Medulla oblongata (tissue), 1 donor: ENCODE measurements around the gene TNPO3.
A peak's percentile ranks its signal among the peaks of the same experiment; 100 is the strongest.
"Not testable (repeated sequence)": the region's sequence is repeated elsewhere in the genome, so short reads cannot be mapped to it uniquely, and the experiment has no call there.

ENCODE experiments used
- DNase-seq: peaks from one replicate; pipeline ENCODE4 v3.0.0-alpha.2; 2015; ENCODE audit errors: extremely low spot score

Gene TNPO3

DNA sequence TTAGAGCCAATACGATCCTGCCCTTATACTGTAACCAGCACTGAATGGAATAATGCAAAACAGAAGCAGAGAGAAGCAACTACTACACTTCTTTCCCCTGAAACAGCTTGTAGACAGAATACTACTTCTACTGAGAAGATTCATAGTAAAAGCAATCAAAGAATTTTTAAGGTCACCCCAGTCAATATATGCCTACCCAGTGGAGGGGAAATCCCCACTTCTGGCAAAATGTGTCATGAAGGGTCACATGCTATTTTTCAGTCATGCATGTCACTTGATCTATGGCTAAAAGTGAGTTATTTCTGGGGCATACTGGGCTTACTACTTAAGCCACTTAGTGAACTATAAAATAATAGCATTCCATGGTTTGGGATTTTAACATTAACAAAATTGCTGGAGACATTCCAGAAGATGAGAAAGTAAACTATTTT lies 91.6 kb downstream of the TNPO3 start:
- no peak for DNase-seq

GRCh38 chr7:128962899-128963298 lies 92.0 kb downstream of the TNPO3 start:
- no peak for DNase-seq

DNA sequence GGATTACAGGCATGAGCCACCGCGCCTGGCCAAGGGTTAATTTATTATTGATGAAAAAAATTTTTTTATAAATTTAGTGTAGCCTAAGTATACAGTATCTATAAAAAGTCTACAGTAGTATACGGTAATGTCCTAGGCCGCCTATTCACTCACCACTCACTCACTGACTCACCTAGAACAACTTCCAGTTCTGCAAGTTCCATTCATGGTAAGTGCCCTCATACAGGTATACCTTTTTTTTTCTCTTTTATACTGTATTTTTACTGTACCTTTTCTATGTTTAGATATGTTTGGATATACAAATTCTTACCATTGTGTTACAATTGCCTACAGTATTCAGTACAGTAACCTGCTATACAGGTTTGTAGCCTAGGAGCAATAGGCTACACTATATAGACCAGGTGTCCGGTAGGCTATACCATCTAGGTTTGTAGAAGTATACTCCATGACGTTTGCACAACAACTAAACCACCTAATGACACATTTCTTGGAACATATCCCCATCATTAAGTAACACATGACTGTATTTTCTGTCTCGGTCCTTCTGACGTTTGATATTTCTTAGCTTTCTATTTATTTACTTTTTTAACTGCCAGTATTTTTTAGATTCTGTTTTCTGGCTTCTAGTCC lies 93.8 kb downstream of the TNPO3 start:
- no peak for DNase-seq

- no peak for DNase-seq
Observed at GRCh38 chr7:128959296-128959695, 95.6 kb downstream of the TNPO3 start.

DNA sequence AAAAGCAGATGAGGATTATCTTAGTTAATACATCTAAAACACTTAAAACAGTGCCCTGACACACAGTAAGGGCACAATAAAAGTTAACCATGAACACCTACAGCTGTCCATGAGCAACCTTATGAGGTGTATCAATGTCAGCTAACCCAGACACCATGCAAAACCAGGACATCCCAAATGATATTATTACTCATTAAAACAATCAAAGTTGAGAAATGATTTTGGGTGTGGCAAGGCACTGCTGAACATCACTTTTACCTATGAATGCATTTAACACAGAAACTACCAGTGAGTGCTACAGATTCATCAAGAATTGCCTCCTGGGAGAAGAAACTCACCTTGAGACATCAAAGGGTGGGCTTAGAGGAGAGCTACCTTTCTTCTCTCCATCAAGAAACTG lies 98.9 kb downstream of the TNPO3 start:
- DNase-seq, result no peak

- DNase-seq, result peak; percentile 65
Observed at GRCh38 chr7:128954830-128955802, 99.8 kb downstream of the TNPO3 start.

- no peak for DNase-seq
Observed at GRCh38 chr7:128954150-128954549, 100.8 kb downstream of the TNPO3 start.

DNA sequence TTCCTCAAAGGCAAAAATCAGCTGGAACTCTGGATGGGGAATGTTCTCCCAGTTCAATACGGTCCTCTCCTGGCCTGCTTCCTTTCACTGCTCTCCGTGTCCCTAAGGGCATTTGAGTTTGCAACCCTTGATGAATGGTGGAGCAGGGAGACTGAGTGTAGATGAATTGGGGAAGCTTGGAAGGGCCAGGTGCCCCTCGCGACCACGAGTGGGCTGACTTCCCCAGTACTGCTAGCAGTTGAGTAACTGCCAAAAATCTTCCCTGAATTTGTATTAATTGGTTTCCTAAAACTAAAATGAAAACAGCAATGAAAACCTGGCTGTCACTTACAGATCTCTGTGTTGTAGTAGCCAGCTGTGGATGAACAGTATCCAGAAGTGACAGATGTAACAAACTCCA lies 103.6 kb downstream of the TNPO3 start:
- no peak for DNase-seq

DNA sequence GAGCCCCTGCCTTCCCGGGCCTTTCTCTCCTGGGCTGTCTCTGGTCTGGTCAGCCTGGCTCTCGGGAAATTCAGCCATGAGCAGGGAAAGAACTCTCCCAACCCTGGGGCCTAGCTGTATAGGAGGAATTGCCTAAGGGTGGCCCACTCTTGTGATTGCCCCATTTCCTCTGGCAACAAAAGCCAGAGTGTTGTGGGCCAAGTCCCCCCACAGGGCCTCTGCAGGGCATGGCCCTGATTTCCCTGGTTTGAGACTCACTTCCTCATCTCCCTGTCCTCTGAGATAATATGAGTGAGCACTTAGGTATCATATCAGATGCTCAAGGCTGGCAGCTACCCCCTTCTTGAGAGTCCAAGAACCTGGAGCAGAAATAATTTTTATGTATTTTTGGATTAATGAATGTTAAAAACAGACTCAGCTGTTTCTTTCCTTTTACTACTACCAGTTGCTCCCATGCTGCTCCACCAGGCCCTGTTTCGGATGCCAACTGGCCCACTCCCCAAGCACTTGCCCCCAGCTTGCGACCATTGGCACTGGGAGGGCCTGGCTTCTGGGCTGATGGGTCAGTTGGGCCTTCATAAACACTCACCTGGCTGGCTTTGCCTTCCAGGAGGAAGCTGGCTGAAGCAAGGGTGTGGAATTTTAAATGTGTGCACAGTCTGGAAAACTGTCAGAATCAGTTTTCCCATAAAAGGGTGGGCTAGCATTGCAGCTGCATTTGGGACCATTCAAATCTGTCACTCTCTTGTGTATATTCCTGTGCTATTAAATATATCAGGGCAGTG lies 105.7 kb downstream of the TNPO3 start:
- DNase-seq, result peak; percentile 50

- no peak for DNase-seq
Observed at GRCh38 chr7:128948312-128948973, 106.5 kb downstream of the TNPO3 start.

DNA sequence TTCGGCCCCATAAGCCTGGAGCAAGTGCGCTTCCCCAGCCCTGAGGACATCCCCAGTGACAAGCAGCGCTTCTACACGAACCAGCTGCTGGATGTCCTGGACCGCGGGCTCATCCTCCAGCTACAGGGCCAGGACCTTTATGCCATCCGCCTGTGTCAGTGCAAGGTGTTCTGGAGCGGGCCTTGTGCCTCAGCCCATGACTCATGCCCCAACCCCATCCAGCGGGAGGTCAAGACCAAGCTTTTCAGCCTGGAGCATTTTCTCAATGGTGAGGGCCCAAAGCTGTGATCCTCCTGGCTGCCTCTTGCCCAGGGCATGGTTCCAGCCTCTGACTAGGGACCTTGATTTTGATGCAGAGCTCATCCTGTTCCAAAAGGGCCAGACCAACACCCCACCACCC lies 107.1 kb downstream of the TNPO3 start:
- DNase-seq, result no peak

DNA sequence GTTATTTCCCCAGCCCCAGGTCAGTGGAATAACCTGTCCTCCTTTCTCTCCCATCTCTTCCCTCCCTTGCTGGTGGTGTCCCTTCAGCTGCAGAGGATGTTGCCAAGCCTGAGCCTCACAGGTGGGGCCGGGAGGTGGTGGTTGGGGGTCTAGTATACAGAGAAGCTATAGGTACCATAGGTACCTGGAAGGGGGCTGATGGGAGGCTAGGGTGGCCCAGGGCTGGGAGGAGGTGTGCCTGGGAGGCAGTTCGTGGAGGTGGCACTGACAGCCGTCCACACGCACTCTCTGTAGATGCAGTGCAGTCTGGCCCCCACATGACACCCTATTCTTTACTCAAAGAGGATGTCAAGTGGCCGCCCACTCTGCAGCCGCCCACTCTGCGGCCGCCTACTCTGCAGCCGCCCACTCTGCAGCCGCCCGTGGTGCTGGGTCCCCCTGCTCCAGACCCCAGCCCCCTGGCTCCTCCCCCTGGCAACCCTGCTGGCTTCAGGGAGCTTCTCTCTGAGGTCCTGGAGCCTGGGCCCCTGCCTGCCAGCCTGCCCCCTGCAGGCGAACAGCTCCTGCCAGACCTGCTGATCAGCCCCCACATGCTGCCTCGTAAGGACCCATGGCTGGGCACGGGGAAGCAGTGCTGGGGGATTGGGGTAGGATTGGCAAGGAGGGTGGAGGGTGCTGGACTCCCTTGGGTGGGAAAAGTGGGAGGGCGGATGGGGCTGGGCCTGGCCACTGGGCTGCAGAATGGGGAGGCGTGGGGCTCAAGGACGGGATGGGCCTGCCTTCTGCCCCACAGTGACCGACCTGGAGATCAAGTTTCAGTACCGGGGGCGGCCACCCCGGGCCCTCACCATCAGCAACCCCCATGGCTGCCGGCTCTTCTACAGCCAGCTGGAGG lies 107.7 kb downstream of the TNPO3 start:
- DNase-seq, result no peak

GRCh38 chr7:128945668-128946366 lies 109.1 kb downstream of the TNPO3 start:
- no peak for DNase-seq

DNA sequence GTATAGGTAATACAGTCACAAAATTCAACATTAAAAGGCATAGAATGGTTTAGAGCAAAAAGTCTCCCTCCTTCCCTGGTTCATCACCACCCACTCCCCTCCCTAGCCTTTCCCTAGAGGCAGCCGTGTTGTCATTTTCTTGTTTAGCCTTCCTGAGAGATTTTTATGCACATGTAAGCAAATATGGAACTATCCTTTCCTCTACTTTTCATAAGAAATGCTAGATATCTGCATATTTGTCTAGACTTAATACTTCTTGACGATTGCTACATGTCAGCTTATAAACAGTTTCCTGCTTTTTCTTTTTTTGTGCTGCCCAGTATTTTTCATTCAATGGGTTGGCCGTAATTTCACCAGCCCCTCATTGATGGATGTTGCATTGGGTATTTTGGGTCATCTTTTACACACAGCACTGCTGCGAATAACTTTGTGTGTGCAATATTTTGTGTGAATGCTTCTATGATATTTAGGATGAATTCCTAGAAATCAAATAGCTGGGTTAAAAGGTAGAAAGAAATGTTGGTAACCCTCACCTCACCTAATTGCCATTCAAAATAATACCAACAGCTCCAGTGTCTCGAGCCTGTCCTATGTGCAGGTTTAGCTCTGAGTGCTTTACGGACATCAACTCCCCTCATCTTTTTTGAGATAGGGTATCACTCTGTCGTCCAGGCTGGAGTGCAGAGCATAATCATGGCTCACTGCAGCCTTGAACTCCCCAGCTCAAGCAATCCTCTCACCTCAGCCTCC lies 110.2 kb downstream of the TNPO3 start:
- no peak for DNase-seq

GRCh38 chr7:128943251-128943650 lies 111.7 kb downstream of the TNPO3 start:
- not testable (repeated sequence) for DNase-seq

DNA sequence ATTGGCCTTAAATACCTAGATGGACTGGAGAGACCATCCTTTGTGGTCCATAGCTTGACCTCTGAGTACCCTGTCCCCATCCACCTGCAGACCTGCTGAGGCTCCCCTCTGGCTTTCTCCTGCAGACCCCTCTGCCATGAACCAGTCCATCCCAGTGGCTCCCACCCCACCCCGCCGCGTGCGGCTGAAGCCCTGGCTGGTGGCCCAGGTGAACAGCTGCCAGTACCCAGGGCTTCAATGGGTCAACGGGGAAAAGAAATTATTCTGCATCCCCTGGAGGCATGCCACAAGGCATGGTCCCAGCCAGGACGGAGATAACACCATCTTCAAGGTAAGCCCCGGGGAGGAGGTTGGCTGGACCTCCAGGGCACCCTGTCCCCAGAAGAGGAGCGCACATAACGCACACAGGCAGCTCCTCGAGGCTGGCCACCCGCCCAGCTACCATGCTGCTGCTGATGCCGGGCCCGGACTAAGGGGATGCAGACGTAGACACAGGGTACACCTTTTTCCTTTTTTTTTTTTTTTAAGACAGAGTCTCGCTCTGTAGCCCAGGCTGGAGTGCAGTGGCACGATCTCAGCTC lies 112.9 kb downstream of the TNPO3 start:
- no peak for DNase-seq

DNA sequence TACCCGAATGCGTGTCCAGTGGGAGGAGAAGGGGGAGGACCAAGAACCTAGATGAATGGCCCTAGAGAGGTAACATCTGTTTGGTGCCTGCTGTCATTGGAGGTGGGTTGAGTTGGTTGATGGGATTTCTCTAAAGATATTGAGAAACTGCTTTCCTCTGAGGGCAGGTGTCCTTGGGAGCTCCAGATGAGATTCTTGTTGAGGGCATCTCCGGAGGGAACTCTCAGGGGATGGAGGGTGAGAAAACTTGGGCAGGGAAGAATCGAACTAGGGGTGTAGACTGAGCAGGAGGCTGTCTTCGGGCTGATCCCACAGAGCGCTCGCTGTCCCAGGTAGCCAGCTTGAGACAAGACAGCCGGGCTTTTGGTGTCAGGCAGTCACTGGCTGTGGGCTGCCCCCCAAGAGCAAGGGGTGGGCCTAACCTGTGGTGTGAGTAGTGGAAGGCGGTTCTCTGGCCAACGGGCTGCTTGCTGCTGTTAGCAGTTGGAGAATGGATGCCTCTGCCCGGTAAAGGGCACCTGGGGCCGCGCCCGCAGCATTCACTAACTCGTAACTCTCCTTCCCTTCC lies 113.5 kb downstream of the TNPO3 start:
- no peak for DNase-seq

DNA sequence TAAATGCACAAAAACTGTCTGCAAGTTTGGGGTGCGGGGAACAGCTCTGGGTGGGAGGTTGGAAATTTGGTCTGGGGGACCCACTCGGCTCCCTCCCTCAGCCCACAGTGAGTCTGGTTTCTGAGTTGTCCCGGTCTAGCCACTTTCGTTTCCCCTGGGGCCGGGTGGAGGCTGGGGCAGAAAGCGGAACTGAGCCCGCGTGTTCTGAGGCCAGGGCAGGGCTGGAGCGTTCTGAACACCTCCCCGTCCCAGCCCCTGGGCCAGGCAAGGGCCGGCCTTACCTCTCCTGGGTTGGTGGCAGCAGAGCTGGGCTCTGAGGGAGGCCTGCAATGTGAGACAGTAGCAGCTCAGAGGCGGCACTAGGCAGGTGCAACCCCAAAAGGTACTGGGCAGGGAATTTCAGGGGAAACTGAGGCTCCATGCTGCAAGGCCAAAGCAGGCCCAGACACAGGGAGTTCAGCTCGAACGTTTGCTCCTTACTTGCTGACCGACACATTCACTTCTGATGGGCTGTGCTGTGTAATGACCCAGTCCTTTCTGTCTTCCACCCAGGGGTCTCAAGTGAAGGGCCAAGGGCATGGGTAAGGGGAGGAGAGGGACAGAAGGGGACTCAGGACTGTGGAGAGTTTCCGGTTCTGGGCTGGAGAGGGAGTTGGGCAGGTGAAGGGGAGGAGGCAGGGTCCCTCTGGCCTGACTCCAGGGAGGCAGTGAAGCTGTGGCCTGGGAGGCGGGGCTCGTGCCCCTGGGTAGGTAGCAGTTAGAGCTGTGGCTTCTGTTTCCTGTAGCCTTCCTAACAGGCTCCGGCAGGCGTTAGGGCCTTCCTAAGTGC lies 114.2 kb downstream of the TNPO3 start:
- peak; percentile 70 for DNase-seq
